GOT3 (cell line): ENCODE data around the gene CABLES1.

Experiments
- DNase-seq: peaks from one replicate; lab custom pipeline; 2025; ENCODE audit warnings: mixed read lengths; lab: John Stamatoyannopoulos, UW

Gene CABLES1

GRCh38 chr18:23194997-23195957 is 60.0 kb downstream of the CABLES1 start:
- no peak for DNase-seq

- no peak for DNase-seq
These were observed 61.1 kb downstream of the CABLES1 start for GRCh38 chr18:23196119-23197007.

GRCh38 chr18:23198217-23198845 is 63.0 kb downstream of the CABLES1 start:
- no peak for DNase-seq

- no peak for DNase-seq
These were observed 65.5 kb downstream of the CABLES1 start for GRCh38 chr18:23200756-23201155.

- no peak for DNase-seq
These were observed 66.5 kb downstream of the CABLES1 start for GRCh38 chr18:23201741-23202140.

- no peak for DNase-seq
These were observed 68.7 kb downstream of the CABLES1 start for GRCh38 chr18:23203891-23204432.

GRCh38 chr18:23204589-23205235 is 69.4 kb downstream of the CABLES1 start:
- no peak for DNase-seq

DNA sequence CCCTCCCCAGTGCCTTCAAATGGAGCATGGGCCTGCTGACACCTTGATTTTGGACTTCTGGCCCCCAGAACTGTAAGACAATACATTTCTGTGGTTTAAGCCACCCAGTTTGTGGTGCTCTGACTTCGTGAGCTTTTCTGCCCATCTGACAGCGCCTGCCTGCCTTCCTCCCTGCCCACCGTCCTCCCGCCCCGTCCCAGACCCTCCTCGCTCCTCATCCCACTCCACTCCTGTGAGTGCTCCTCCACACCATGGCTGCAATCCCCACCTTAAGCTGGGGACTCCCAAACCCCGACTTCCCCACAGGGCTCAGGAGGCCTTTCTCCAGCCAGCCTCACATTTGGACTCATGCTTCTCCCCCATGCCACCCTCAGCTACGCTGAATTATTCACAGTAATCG is 70.7 kb downstream of the CABLES1 start:
- no peak for DNase-seq

GRCh38 chr18:23207191-23207955 is 72.1 kb downstream of the CABLES1 start:
- DNase-seq = no peak

DNA sequence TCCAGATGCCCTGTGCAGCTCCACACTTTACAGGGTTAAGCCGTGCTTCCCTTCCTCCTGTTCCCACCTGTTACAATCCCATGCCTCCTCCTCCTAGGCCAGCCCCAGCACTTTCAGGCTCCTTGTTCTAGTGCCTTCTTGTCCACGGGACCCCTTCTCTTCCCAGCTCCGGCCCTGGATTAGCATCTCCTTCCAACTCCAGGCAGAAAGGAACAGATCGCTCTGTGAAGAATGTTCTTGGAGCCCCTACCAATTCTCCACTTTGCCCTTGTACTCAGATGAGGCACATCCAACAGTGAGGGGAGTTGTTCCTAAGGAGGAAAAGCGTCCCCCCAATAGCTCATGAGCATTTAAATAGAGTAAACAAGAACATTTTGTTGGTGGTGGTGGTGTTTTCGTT is 72.7 kb downstream of the CABLES1 start:
- no peak for DNase-seq

GRCh38 chr18:23208600-23208999 is 73.3 kb downstream of the CABLES1 start:
- no peak for DNase-seq

DNA sequence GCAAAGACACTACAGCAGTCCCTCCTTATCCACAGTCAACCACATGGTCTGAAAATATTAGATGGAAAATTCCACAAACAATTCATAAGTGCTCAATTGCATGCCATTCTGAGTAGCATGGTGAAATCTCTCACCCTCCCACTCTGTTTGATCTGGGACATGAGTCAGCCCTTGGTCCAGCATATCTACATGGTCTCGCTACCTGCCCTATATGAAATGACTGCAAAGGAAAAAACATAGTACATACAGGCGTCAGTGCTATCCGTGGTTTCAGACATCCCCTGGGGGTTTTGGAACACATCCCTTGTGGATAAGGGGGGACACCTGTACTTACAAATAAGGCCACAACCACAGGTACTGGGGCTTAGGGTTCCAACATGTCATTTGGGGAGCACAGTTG is 73.7 kb downstream of the CABLES1 start:
- no peak for DNase-seq

- no peak for DNase-seq
These were observed 74.5 kb downstream of the CABLES1 start for GRCh38 chr18:23209796-23210195.

- no peak for DNase-seq
These were observed 75.2 kb downstream of the CABLES1 start for GRCh38 chr18:23210526-23210925.

DNA sequence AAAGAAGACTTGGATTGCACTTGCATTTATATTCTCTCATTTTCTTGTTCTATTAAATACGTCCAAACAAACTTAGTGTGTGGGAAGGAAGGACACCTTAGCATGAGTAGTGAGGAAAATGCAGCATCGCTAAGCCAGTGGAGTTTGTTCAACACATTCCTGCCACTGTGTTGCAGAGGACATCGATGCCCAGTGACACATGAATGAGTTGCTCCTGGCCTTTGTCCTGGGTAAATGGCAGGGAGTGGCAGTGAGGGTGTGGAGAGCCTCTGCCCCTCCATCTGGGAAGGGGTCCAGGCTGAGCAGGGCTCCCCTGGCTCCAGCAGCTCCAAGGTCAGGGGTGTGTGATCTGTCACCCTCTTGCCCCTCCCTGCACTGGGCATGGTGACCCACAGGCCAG is 75.9 kb downstream of the CABLES1 start:
- no peak for DNase-seq

GRCh38 chr18:23212161-23212560 is 76.9 kb downstream of the CABLES1 start:
- DNase-seq = no peak

DNA sequence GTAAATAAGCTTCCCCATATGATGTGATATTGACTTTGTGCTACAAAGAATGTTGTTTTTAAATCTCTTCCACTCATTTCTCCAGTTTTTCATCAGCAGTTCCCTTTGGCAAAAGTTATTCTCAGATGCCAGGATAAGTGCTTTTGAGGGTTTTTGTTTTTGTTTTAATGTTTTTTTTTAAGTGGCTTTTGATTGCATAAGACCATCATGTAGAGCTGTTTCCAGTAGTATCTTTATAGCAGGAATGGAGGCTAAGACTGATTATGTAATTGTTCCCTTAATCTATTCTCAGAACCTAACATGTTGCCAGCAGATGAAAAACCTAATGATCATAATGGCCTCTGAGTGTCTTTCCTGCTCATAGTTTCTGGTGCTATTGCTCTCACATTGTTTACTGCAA is 77.9 kb downstream of the CABLES1 start:
- DNase-seq = no peak

- DNase-seq = no peak
These were observed 82.5 kb downstream of the CABLES1 start for GRCh38 chr18:23217781-23218180.

- no peak for DNase-seq
These were observed 85.1 kb downstream of the CABLES1 start for GRCh38 chr18:23220355-23220754.

GRCh38 chr18:23223641-23224040 is 88.4 kb downstream of the CABLES1 start:
- DNase-seq = no peak

DNA sequence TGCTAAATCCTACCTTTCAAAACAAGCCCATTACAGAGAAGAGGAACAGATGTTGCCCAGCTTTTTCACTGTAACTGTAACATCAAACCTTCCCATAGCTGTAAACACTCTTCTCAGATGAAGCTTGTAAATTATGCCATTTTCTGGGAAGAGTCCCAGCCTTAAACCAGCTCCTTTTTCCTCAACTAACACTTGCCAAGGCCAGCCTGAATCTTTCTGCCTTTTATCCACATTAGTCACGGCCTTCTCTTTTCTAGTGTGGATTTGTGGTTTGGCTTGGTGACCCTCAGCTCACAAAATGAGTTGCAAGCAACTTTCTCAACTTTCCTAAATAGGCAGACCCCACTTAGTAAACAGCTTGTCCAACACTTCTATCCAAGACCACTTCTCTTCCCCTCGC is 90.2 kb downstream of the CABLES1 start:
- no peak for DNase-seq
